CD4-positive, alpha-beta T cell treated with Interferon alpha-2 for 1 hour (primary cell): Measurements from ENCODE around the gene ZNF664.

Source experiments
- DNase-seq, 2 donors: peaks; one replicate each; pipeline ENCODE4 v3.0.0-alpha.2; 2020 to 2022

The ZNF664 gene

DNA sequence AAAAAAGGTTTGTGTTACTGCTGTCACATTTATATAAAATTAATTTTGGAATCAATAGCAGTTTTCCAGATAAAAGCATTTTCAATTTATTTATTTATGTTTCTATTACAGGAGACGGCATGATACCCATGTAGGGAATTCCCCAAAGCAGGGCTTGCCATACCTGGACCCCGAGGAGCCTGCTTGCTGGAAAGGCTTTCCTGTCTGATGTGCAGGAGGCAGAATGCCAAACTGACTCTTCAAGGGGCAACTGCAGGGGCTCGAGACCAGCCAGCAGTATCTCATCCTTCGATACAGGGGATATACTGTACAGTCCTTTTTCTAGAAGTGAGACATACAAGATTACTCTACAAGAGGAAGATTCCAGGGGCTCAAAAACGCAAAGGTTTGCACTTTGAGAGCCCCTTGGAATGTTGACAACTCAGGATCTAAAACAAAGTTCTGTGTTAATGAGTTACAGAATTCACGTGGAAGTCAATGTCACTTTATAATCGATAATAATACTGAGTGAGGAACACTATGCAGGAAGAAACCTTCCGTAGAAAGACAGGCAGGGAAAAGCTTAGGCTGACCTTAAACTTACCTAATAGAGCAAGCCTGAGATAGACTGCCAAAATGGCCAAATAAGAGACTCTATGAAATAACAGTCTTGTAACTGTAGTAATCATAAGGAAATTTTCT is 38.6 kb downstream of the ZNF664 start:
- DNase-seq: no peak

- DNase-seq: no peak
Observed at GRCh38 chr12:124013073-124013472, 40.1 kb downstream of the ZNF664 start.

GRCh38 chr12:124015494-124016461 is 42.8 kb downstream of the ZNF664 start:
- no peak for DNase-seq

DNA sequence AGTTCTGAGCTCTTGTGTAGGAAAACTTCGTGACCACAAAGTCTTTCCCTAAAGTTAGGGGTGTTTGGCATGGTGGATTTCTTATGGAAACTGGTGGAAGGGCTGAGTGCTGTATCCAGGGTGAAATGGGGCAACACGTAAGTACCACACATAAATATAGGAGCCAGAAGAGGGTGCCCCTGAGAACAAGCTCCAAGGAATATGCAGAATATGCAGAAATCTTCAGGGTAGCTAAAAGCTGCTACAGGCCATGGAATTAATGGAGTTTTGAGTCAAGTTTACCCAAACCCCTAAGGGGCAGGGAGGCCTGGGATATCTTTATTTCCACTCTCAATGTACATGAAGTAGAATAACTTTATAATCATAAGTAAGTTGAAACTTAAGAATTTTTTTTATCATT is 44.0 kb downstream of the ZNF664 start:
- DNase-seq: no peak

GRCh38 chr12:124018539-124018938 is 45.5 kb downstream of the ZNF664 start:
- no peak for DNase-seq

- no peak for DNase-seq
Observed at GRCh38 chr12:124019115-124019514, 46.1 kb downstream of the ZNF664 start.

DNA sequence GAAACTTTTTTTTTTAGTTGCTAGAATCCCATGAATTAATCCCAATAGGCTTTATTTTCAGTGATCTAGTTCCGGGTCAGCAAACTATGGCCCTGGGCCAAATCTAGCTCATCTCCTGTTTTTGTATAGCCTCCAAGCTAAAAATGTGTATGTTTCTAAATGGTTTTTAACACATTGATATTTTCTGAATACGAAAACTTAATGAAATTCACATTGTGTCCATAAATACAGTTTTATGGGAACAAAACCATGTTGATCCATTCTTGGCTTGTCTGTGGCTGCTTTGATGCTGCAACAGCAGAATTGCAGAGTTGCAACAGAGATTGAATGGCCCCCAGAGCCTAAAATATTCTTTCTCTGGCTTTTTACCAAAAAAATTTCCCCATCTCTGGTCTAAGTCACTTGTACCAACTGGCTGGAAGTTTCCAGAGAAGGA is 47.5 kb downstream of the ZNF664 start:
- DNase-seq: no peak

DNA sequence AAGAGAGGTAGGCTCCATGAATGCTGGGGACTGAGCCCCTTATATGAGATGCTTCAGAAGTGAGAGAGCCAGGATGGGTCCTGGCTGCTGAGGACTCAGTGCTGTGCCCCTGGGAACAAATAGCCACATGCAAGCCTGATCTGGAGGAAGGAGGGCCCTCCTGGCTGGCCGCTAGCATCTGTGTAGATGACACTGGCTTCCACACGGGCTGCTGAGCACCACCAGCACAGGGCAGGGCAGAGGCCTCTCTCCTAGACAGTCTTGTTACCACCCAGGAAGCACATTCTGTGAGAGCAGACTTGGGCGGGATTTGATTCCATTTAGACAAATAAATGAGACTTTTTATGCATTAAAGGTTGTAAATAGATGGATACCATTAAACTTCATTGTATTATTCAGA is 48.0 kb downstream of the ZNF664 start:
- DNase-seq: no peak

- no peak for DNase-seq
Observed at GRCh38 chr12:124022161-124022560, 49.1 kb downstream of the ZNF664 start.

GRCh38 chr12:124024263-124024678 is 51.3 kb downstream of the ZNF664 start:
- DNase-seq: no peak

DNA sequence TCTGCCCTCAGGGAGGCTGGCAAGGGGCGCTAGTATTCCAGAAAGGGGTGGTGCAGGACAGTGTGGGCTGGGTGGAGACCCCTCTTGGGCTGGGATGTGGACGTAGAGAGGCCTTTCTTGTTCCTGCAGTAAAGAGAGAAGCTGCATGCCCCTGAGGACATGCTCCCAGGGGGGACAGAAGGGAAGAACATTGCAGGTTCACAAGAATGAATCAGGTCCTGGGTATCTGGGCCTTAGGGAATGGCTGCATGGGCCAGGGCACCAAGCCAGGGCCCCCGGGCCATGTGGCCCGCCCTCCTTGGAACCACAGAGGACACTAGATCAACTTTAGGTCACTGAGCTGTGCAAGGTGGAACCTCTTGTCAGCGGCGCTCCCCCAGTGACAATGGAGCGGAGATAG is 51.8 kb downstream of the ZNF664 start:
- DNase-seq: no peak

- no peak for DNase-seq
Observed at GRCh38 chr12:124025661-124026060, 52.6 kb downstream of the ZNF664 start.

GRCh38 chr12:124026755-124027745 is 54.0 kb downstream of the ZNF664 start:
- no peak for DNase-seq

DNA sequence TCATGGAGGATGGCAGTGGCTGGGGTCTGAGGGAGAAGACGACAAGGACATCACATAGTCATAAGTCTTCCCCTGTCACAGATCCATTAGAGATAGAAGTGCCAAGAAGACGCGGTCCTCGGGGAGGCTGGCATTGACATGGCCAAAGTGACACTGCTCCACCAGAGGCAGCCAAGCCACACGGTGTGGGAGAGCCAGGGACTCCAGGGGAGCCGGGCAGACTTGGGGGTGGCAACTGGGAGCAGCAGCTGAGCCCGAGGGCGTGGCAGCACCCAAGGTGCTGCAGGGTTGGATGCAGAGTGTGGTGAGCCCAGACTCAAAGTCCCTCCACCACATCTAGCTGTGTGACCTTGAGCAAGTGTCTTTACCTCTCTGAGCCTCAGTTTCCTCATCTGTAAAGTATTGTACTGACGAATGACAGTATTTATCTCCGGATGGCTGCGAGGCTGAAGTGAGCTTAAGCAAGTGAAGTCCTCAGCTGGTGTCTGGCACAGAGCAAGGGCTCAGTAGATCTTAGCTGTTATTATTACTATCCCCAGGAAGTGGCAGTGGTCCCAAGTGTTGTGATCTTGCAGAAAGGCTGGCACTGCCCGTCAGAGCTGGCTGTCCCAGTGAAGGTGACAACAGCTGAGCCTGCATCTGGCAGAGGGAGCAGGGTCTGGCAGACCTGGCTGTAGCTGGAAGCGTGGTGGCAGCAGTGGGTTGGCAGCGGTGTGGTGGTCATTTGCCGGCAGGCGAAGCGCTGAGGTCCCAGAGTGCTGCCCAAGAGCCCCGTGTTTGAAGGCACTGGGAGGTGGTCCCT is 54.9 kb downstream of the ZNF664 start:
- DNase-seq: no peak

DNA sequence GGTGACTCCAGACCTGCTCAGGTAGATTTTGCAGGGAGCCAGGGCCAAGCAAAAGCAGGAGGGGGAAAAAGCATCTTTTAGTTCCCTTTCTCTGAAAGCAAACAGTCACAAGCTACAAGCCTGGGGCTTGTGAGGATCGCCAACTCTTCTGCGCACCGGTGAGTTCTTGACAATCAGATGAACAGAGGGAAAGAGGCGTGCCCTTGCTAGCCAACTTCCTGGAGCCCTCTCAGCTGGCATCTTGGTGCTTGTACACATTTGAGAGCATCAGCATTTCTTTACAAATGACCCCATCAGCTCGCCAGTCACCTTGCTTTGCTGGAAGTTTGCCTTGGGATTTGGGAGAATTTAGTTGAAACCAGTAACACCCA is 55.5 kb downstream of the ZNF664 start:
- DNase-seq: no peak

- DNase-seq: no peak
Observed at GRCh38 chr12:124030008-124030407, 57.0 kb downstream of the ZNF664 start.

- no peak for DNase-seq
Observed at GRCh38 chr12:124030510-124030909, 57.5 kb downstream of the ZNF664 start.

DNA sequence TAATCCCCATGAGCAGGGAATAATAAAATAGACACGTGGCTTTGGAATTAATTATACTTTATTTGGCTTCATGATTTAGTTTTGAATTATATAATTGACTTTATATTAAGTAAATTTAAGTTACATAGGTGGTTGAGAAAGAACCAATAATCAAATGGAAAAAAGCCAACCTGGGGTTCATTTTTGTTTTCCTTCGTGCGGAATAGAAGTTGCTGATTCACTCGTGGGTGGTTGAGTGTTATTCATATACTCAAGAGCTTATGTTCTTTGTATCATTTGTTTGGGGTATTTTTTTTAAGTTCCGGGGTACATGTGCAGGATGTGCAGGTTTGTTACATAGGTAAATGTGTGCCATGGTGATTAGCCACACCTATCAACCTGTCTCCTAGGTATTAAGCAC is 58.0 kb downstream of the ZNF664 start:
- DNase-seq: no peak

DNA sequence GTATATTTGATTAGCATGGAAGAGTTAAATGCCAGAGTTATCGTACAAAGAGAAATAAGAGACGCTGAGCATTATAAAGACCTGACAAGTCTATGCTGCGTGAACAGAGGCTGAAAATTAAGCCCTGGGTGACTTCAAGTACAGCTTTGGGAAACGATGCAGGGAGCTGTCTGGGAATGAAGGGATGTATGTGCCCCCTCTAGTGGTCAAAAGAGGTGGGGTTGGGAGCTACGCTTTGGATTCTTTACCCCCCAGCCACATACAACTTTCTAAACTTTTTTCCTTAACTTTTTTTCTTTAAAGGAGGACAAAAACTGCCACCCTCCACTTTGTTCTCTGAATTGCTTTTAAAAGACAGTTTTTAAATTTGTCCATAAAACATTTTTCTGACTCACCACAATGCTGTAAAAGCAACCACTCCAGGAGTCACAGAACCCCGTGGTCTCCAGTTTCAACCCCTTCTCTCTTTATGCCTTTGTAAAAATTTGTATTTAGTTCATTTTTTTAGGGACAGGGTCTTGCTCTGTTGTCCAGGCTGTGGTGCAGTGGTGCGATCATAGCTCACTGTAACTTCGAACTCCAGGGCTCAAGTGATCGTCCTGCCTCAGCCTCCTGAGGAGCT is 59.4 kb downstream of the ZNF664 start:
- peak; percentile 17 to 33 for DNase-seq

DNA sequence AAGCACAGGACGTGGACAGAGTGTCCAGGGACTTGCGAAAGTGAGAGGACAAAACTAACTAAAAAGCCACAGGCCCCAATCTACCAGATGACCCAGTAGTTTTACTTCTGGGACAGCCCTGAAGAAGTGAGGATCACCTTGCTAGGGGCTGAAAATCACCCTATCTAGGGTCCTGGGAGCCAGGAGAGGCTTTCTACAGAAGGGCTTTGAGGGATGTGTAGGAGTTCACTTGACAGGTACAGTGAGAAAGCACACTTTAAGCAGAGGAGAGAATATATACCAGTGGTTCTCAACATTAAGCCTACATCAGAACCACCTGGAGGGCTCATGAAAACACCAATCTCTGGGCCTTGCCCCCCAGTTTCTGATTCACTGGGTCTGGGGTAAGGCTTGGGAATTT is 60.8 kb downstream of the ZNF664 start:
- DNase-seq: no peak

DNA sequence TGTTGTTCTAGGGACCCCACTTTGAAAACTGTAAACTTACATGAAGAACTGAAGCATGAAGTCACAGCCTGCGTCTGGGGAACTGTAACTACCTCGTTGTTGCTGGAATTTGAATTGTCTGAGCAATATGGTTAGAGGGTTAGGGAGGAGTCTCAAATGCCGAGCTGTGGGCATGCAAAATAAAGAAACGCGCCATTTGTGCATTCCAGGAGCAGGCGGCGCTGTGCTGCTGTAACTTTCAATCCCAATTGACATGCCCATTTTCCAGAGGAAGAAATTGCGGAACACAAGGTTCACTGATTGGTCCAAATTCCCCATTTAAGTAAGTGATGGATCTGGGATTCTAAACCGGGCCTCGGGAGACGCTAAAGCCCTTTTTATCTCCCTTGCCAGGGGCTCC is 61.3 kb downstream of the ZNF664 start:
- no peak for DNase-seq

GRCh38 chr12:124035163-124035562 is 62.1 kb downstream of the ZNF664 start:
- DNase-seq: no peak
